HG02623 (cell line): ENCODE results near the gene KIAA0825.

Experiments used
- ATAC-seq: cut with Tn5 transposase; IDR thresholded peaks from one replicate; pipeline ENCODE4 v1.9.1; 2021; ENCODE audit warnings: moderate library complexity; ENCODE audit not compliant: unreplicated experiment

The KIAA0825 gene

GRCh38 chr5:94329115-94329514 is 289.3 kb downstream of the KIAA0825 start:
- ATAC-seq, result no peak

GRCh38 chr5:94326586-94326985 is 291.8 kb downstream of the KIAA0825 start:
- ATAC-seq, result no peak

GRCh38 chr5:94316916-94317838 is 301.2 kb downstream of the KIAA0825 start:
- ATAC-seq, result no peak

GRCh38 chr5:94314460-94315131 is 303.8 kb downstream of the KIAA0825 start:
- no peak for ATAC-seq

- no peak for ATAC-seq
Measured at GRCh38 chr5:94313696-94314095, 304.7 kb downstream of the KIAA0825 start.

GRCh38 chr5:94313188-94313587 is 305.2 kb downstream of the KIAA0825 start:
- no peak for ATAC-seq

- ATAC-seq, result no peak
Measured at GRCh38 chr5:94312298-94312697, 306.1 kb downstream of the KIAA0825 start.

- ATAC-seq, result no peak
Measured at GRCh38 chr5:94310833-94311232, 307.6 kb downstream of the KIAA0825 start.

- no peak for ATAC-seq
Measured at GRCh38 chr5:94309141-94309540, 309.3 kb downstream of the KIAA0825 start.

- no peak for ATAC-seq
Measured at GRCh38 chr5:94308442-94308841, 310.0 kb downstream of the KIAA0825 start.

- ATAC-seq, result no peak
Measured at GRCh38 chr5:94304146-94304545, 314.3 kb downstream of the KIAA0825 start.

GRCh38 chr5:94288937-94289336 is 329.5 kb downstream of the KIAA0825 start:
- ATAC-seq, result no peak

GRCh38 chr5:94285984-94286383 is 332.4 kb downstream of the KIAA0825 start:
- no peak for ATAC-seq

GRCh38 chr5:94283093-94283492 is 335.3 kb downstream of the KIAA0825 start:
- ATAC-seq, result no peak

GRCh38 chr5:94281236-94281801 is 337.1 kb downstream of the KIAA0825 start:
- ATAC-seq, result no peak

GRCh38 chr5:94276751-94277150 is 341.7 kb downstream of the KIAA0825 start:
- ATAC-seq, result no peak

- ATAC-seq, result no peak
Measured at GRCh38 chr5:94276048-94276447, 342.4 kb downstream of the KIAA0825 start.

GRCh38 chr5:94274707-94275106 is 343.7 kb downstream of the KIAA0825 start:
- ATAC-seq, result no peak

GRCh38 chr5:94268226-94268625 is 350.2 kb downstream of the KIAA0825 start:
- ATAC-seq, result no peak

- no peak for ATAC-seq
Measured at GRCh38 chr5:94267350-94267899, 351.0 kb downstream of the KIAA0825 start.

GRCh38 chr5:94266170-94266569 is 352.2 kb downstream of the KIAA0825 start:
- ATAC-seq, result no peak
